ENCODE measurements around the gene INPP5B.

- TF ChIP-seq CTCF (IDR thresholded peaks at IDR 0.05) (no peak), EP300 (IDR thresholded peaks at IDR 0.05) (no peak), POLR2A (IDR thresholded peaks at IDR 0.05) (no peak), POLR2AphosphoS5 (IDR thresholded peaks at IDR 0.05) (no peak)
Observed at GRCh38 chr1:37955685-37956084, 8.8 kb upstream of the INPP5B start.
